ENCODE data around the gene TEX22. TPM values are rescaled to one million over a fixed set of nuclear protein-coding genes. Genes with fewer than 3 reads are reported as not detected.

TEX22 gene
- total RNA-seq, 1 donor from 2014 or later, result 4.9 TPM

- no peaks in the 10 kb centered on the region for H3K4me1 Mint-ChIP-seq (ENCODE audit: unreplicated experiment)
- TF ChIP-seq, protein P1, sequence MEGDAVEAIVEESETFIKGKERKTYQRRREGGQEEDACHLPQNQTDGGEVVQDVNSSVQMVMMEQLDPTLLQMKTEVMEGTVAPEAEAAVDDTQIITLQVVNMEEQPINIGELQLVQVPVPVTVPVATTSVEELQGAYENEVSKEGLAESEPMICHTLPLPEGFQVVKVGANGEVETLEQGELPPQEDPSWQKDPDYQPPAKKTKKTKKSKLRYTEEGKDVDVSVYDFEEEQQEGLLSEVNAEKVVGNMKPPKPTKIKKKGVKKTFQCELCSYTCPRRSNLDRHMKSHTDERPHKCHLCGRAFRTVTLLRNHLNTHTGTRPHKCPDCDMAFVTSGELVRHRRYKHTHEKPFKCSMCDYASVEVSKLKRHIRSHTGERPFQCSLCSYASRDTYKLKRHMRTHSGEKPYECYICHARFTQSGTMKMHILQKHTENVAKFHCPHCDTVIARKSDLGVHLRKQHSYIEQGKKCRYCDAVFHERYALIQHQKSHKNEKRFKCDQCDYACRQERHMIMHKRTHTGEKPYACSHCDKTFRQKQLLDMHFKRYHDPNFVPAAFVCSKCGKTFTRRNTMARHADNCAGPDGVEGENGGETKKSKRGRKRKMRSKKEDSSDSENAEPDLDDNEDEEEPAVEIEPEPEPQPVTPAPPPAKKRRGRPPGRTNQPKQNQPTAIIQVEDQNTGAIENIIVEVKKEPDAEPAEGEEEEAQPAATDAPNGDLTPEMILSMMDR (IDR thresholded peaks at IDR 0.05), result no peak
- H3K36me3 Mint-ChIP-seq (ENCODE audit: unreplicated experiment), result peaks cover 10% of the 10 kb centered on the region
- no peaks in the 10 kb centered on the region for H3K27me3 Mint-ChIP-seq (ENCODE audit: unreplicated experiment)
- no peaks in the 10 kb centered on the region for H3K9me3 Mint-ChIP-seq (ENCODE audit: unreplicated experiment)
- no peak overlapping the region for H3K27ac Mint-ChIP-seq (ENCODE audit: unreplicated experiment)
- no peak overlapping the region for H3K4me3 Mint-ChIP-seq (ENCODE audit: unreplicated experiment)
- DNase-seq (ENCODE audit: extremely low spot score, unreplicated experiment), result no peak
These were observed 5.9 kb upstream of the TEX22 start for GRCh38 chr14:105392131-105393090.

- H3K27ac Mint-ChIP-seq (ENCODE audit: unreplicated experiment), result no peak overlapping the region
- no peaks in the 10 kb centered on the region for H3K9me3 Mint-ChIP-seq (ENCODE audit: unreplicated experiment)
- H3K4me1 Mint-ChIP-seq (ENCODE audit: unreplicated experiment), result peaks cover 3% of the 10 kb centered on the region
- DNase-seq (ENCODE audit: extremely low spot score, unreplicated experiment), result no peak
- H3K27me3 Mint-ChIP-seq (ENCODE audit: unreplicated experiment), result no peaks in the 10 kb centered on the region
- H3K36me3 Mint-ChIP-seq (ENCODE audit: unreplicated experiment), result peaks cover 5% of the 10 kb centered on the region
- no peak overlapping the region for H3K4me3 Mint-ChIP-seq (ENCODE audit: unreplicated experiment)
- TF ChIP-seq, protein P1 (IDR thresholded peaks at IDR 0.05), result no peak
These were observed 5.2 kb upstream of the TEX22 start for GRCh38 chr14:105393151-105393550.

DNA sequence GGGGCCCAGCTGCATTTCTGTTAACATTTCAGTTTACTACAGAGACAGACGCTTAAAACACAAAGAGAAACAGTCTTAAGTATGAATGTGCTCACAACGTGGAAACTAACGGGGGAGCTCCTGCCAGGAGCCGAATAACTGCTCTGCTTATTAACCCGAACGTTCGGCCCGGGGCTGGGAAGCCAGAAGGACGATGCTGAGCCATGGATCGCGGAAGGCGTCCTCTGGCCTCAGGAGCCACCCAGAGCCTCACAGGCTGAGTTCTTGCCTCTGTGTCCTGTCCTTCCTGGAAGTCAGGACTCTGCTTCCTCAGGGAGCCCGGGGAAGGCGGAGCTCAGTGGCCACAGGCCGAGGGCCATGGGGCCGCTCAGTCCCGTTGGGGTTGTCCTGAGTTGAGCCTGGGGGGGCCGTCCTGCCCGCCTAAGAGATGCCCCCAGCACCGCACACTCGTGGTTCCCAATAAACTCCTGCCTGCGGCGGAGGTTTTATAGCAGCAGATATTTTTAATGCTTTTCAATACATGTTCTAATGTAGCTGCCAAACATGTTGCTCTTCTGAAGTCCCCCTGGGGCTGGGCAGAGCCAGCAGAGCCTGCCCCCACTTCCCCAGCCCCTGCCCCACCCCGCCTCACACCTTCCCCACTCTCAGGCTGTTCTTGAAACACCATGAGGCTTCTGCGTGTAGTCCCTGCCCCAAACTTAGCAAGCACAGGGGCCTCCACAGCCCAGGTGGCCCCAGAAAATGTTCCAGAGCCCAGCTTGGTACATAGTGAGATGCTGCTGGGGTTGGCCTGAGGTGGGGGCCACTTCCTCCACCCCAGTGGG, 3.4 kb upstream of the TEX22 start:
- H3K36me3 Mint-ChIP-seq (ENCODE audit: unreplicated experiment), result peaks cover 2% of the 10 kb centered on the region
- no peak for DNase-seq (ENCODE audit: extremely low spot score, unreplicated experiment)
- H3K4me1 Mint-ChIP-seq (ENCODE audit: unreplicated experiment), result peaks cover 9% of the 10 kb centered on the region
- H3K27ac Mint-ChIP-seq (ENCODE audit: unreplicated experiment), result no peak overlapping the region
- H3K4me3 Mint-ChIP-seq (ENCODE audit: unreplicated experiment), result no peak overlapping the region
- no peaks in the 10 kb centered on the region for H3K27me3 Mint-ChIP-seq (ENCODE audit: unreplicated experiment)
- TF ChIP-seq, protein P1 (IDR thresholded peaks at IDR 0.05), result no peak
- no peaks in the 10 kb centered on the region for H3K9me3 Mint-ChIP-seq (ENCODE audit: unreplicated experiment)

DNA sequence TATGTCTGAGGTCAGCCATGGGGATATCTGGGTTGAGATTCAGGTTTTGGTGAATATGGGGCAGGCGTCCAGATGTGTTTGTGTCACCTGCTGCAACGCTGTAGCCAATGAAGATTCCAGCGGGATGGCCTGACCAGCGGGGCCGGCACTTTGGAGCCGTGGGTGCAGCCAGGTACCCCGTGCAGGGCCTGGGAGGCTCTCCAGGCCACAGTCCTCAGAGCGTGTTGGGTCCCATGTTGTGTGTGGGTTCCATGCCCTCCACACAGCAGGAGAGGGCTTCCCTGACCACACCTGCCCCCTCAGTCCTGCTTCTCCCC, 2.8 kb upstream of the TEX22 start:
- Mint-ChIP-seq H3K27ac (ENCODE audit: unreplicated experiment) (no peak overlapping the region), H3K4me1 (ENCODE audit: unreplicated experiment) (peaks cover 9% of the 10 kb centered on the region), H3K9me3 (ENCODE audit: unreplicated experiment) (peaks cover 3% of the 10 kb centered on the region), H3K4me3 (ENCODE audit: unreplicated experiment) (no peak overlapping the region), H3K27me3 (ENCODE audit: unreplicated experiment) (no peaks in the 10 kb centered on the region), H3K36me3 (ENCODE audit: unreplicated experiment) (peaks cover 6% of the 10 kb centered on the region)
- no peak for DNase-seq (ENCODE audit: extremely low spot score, unreplicated experiment)
- TF ChIP-seq, protein P1 (IDR thresholded peaks at IDR 0.05), result no peak
